Tibial artery (tissue), 4 donors: ENCODE results near the gene DDX31.

ENCODE experiments used
- DNase-seq, 2 donors: peaks; one replicate each; pipeline ENCODE4 v3.0.0-alpha.2; 2019
- H3K27ac ChIP-seq, 2 donors: fragments of 200-600 bp; sonication (generic) in 1 of 2; 1 replicate in 1 of 2; 2 replicates in 1 of 2; pipeline ENCODE4 v1.5.1; 2018 to 2019; ENCODE audit warnings: mild to moderate bottlenecking in 1 of 2
- H3K27me3 ChIP-seq, 2 donors: fragments of 200-600 bp; sonication (generic) in 1 of 2; one replicate each; pipeline versions ENCODE4 v1.5.1 to v1.6.0; 2016 to 2019
- H3K36me3 ChIP-seq, 3 donors: fragments of 200-600 bp; sonication (generic) in 2 of 3; one replicate each; pipeline ENCODE4 v1.5.1; 2016 to 2019; ENCODE audit warnings: mild to moderate bottlenecking in 2 of 3
- H3K4me1 ChIP-seq, 4 donors: fragments of 200-600 bp; sonication (generic) in 2 of 4; 1 replicate in 3 of 4; 2 replicates in 1 of 4; pipeline ENCODE4 v1.5.1; 2016 to 2019
- H3K4me3 ChIP-seq, 2 donors: fragments of 200-600 bp; sonication (generic) in 1 of 2; 1 replicate in 1 of 2; 2 replicates in 1 of 2; pipeline ENCODE4 v1.5.1; 2018 to 2019; ENCODE audit warnings: mild to moderate bottlenecking in 2 of 2
- H3K9me3 ChIP-seq, 3 donors: fragments of 200-600 bp; sonication (generic) in 1 of 3; one replicate each; pipeline ENCODE4 v1.5.1; 2016 to 2019
- intact Hi-C: fragments of 100-400 bp; cut with DNase I; formaldehyde crosslinking; loops from one replicate; pipeline ENCODE4 v1.15.0; 2023; ENCODE audit warnings: low total_unique reads
- TF ChIP-seq, protein P1 (sequence below), 2 experiments: fragments of 200-600 bp in 1 of 2; fragments of 450-650 bp in 1 of 2; IDR thresholded peaks; one replicate each; pipeline ENCODE4 v1.5.1; 2017 to 2019; ENCODE audit warnings: antibody characterized with exemption in 2 of 2, mild to moderate bottlenecking in 1 of 2, moderate library complexity in 1 of 2

DDX31 gene

DNA sequence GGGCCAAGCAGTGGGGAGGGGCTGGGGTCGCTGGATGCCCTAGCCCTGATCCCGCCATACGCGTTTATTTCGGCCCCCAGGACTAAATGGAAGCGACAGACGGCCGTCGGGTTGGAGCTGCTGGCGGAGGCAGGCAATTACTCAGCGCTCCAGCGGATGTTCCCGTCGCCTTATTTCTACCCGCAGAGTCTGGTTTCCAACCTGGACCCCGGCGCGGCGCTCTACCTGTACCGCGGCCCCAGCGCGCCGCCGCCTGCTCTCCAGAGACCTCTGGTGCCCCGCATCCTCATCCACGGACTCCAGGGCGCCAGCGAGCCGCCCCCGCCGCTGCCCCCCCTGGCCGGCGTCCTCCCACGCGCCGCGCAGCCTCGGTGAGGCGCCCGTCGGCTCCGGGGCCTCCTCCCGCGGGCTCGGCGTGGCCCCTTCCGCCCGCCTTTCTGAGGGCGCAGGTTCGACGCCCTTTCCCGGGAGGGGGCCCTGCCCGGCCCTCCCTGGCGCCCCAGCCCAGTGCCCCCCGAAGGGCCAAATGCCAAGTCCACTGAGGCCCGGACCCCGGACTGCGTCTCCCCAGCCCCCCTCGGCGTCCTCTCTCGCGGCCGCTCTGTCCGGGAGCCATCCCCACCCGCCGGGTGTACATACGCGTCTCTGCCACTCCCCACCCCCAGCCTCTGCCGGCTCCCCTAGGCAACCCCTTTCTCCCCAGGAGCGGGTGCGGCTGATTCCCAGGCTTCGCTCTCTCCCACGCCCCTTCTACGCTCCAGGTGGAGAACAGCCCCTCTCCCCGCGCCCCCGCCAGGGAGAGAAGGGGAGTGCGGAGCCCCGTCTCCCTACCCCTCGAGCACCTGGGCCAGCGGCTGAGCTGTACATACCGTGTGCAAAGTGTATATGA lies 80.4 kb downstream of the DDX31 start:
- Histone ChIP-seq H3K36me3 (peaks cover 10 to 14% (median 11%) of the 10 kb centered on the region in 3 donors), H3K4me1 (peaks cover 0 to 29% (median 14%) of the 10 kb centered on the region in 4 donors), H3K4me3 (no peak overlapping the region), H3K27ac (no peak overlapping the region), H3K27me3 (peaks cover 4 to 79% of the 10 kb centered on the region in 2 donors), H3K9me3 (no peaks in the 10 kb centered on the region)
- intact Hi-C loops, result no loop called here
- no peak for DNase-seq
- TF ChIP-seq, protein P1, sequence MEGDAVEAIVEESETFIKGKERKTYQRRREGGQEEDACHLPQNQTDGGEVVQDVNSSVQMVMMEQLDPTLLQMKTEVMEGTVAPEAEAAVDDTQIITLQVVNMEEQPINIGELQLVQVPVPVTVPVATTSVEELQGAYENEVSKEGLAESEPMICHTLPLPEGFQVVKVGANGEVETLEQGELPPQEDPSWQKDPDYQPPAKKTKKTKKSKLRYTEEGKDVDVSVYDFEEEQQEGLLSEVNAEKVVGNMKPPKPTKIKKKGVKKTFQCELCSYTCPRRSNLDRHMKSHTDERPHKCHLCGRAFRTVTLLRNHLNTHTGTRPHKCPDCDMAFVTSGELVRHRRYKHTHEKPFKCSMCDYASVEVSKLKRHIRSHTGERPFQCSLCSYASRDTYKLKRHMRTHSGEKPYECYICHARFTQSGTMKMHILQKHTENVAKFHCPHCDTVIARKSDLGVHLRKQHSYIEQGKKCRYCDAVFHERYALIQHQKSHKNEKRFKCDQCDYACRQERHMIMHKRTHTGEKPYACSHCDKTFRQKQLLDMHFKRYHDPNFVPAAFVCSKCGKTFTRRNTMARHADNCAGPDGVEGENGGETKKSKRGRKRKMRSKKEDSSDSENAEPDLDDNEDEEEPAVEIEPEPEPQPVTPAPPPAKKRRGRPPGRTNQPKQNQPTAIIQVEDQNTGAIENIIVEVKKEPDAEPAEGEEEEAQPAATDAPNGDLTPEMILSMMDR (IDR thresholded peaks at IDR 0.05), result no peak

GRCh38 chr9:132588501-132589147 lies 81.2 kb downstream of the DDX31 start:
- Histone ChIP-seq H3K27me3 (peaks cover 4 to 87% of the 10 kb centered on the region in 2 donors), H3K36me3 (peaks cover 2 to 6% (median 4%) of the 10 kb centered on the region in 3 donors), H3K4me1 (peaks cover 0 to 29% (median 14%) of the 10 kb centered on the region in 4 donors), H3K4me3 (no peak overlapping the region), H3K9me3 (no peaks in the 10 kb centered on the region), H3K27ac (no peak overlapping the region)
- TF ChIP-seq, protein P1 (IDR thresholded peaks at IDR 0.05), result no peak
- DNase-seq, result no peak
- intact Hi-C loops, result no loop called here

- peaks cover 5 to 92% of the 10 kb centered on the region in 2 donors for H3K27me3 ChIP-seq
- intact Hi-C loops, result no loop called here
Observed at GRCh38 chr9:132588098-132588497, 81.7 kb downstream of the DDX31 start.

DNA sequence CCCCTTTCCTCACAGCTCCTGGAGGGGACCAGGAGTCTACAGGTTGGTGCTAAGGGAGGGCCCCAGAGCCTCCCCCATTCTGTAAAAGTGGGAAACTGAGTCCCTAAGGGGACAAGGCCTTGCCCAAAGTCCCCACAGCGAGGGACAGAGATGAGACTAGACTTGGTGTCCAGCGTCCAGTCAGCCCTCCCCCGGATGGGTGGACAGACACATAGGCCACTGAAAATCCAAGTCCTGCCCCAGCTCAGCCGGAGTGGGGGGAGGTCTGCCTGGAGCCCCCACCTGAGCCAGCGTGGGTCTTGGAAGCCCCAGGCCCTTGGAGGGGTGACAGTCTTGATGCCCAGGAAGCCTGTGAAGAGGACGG lies 82.2 kb downstream of the DDX31 start:
- H3K4me3 ChIP-seq, result no peak overlapping the region

More at GRCh38 chr9:132588098-132588497, 81.7 kb downstream of the DDX31 start:
- H3K36me3 ChIP-seq, result peaks cover 0 to 1% (median 0%) of the 10 kb centered on the region in 3 donors
- no peak overlapping the region for H3K27ac ChIP-seq
- TF ChIP-seq, protein P1 (IDR thresholded peaks at IDR 0.05), result no peak
- no peak overlapping the region for H3K4me3 ChIP-seq
- no peaks in the 10 kb centered on the region for H3K9me3 ChIP-seq
- DNase-seq, result no peak
- H3K4me1 ChIP-seq, result peaks cover 0 to 29% (median 14%) of the 10 kb centered on the region in 4 donors

GRCh38 chr9:132586830-132587591 lies 82.8 kb downstream of the DDX31 start:
- Histone ChIP-seq H3K4me3 (no peak overlapping the region), H3K4me1 (peaks cover 0 to 34% (median 16%) of the 10 kb centered on the region in 4 donors), H3K27ac (no peak overlapping the region), H3K36me3 (no peaks in the 10 kb centered on the region), H3K27me3 (peaks cover 9 to 99% of the 10 kb centered on the region in 2 donors), H3K9me3 (no peaks in the 10 kb centered on the region)
- TF ChIP-seq, protein P1 (IDR thresholded peaks at IDR 0.05), result no peak
- intact Hi-C loops, result no loop called here
- DNase-seq, result no peak

More for the DNA sequence above, 82.2 kb downstream of the DDX31 start:
- no peaks in the 10 kb centered on the region for H3K36me3 ChIP-seq
- no peak for DNase-seq
- intact Hi-C loops, result no loop called here
- TF ChIP-seq, protein P1 (IDR thresholded peaks at IDR 0.05), result no peak
- H3K27ac ChIP-seq, result no peak overlapping the region
- no peaks in the 10 kb centered on the region for H3K9me3 ChIP-seq
- H3K27me3 ChIP-seq, result peaks cover 9 to 97% of the 10 kb centered on the region in 2 donors
- H3K4me1 ChIP-seq, result peaks cover 0 to 29% (median 14%) of the 10 kb centered on the region in 4 donors
